ENCODE measurements around the gene FOSB. TPM values are rescaled to one million over a fixed set of nuclear protein-coding genes. Genes with fewer than 3 reads are reported as not detected.

Gene FOSB
- total RNA-seq, 2 donors from 2014 or later = 2.5 to 6.4 TPM

DNA sequence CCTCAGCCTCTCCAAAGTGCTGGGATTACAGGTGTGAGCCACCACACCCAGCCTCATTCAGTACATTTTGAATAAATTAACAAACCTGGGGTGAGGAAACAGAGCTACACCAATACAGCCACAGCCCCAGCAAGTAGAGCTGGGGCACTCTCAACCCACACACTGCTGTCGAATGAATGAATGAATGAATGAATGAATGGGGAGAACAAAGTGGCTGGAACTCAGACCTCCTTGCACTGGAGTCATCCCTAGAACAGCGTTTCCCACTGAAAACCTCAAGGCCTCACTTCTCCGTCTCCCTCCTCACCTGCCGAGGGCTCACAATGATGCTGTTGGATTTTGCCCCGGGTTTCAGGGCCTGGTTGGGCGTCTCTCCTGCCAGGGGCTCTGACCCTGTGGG lies 46.9 kb upstream of the FOSB start:
- 97% methylated on average over 6 of the region's 6 CpGs for WGBS
- Histone ChIP-seq H3K27me3 (replicated peaks; ENCODE audit: insufficient read depth) (no peaks in the 10 kb centered on the region), H3K9me3 (no peaks in the 10 kb centered on the region), H3K36me3 (no peaks in the 10 kb centered on the region), H3K27ac (no peak overlapping the region), H3K4me1 (replicated peaks) (no peaks in the 10 kb centered on the region), H3K4me3 (no peak overlapping the region)
- DNase-seq (ENCODE audit: low spot score) = no peak
- TF ChIP-seq POLR2A (IDR thresholded peaks at IDR 0.05) = no peak
- no peak for TF ChIP-seq POLR2AphosphoS5 (IDR thresholded peaks at IDR 0.05)
- TF ChIP-seq, protein P1, sequence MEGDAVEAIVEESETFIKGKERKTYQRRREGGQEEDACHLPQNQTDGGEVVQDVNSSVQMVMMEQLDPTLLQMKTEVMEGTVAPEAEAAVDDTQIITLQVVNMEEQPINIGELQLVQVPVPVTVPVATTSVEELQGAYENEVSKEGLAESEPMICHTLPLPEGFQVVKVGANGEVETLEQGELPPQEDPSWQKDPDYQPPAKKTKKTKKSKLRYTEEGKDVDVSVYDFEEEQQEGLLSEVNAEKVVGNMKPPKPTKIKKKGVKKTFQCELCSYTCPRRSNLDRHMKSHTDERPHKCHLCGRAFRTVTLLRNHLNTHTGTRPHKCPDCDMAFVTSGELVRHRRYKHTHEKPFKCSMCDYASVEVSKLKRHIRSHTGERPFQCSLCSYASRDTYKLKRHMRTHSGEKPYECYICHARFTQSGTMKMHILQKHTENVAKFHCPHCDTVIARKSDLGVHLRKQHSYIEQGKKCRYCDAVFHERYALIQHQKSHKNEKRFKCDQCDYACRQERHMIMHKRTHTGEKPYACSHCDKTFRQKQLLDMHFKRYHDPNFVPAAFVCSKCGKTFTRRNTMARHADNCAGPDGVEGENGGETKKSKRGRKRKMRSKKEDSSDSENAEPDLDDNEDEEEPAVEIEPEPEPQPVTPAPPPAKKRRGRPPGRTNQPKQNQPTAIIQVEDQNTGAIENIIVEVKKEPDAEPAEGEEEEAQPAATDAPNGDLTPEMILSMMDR (IDR thresholded peaks at IDR 0.05) = no peak
- intact Hi-C loops (cut with DNase I) = no loop called here

DNA sequence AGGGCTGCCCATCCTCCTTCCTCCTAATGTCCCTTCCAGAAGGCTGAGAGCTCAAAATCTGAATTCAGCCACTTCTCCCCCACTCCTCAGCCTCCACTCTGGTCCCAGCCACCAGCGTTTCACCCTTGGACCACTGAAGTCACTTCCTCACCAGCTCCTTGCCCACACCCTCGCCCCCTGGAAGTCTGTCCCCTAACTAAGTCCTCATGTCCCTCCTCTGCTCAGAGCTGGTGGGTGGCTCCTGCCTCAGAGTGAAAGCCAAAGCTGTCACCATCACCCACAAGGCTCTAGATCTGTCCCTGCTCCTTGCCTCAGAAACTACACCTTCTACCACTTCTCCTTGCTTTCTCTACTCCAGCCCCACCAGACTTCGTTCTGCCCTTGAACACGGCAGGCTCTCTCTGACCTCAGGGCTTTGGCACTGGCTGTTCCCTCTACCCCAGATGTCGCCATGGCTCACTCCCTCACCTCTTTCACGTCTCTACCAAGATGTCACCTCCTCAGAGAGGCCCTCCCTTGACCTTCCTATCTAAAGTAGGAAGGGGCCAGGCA lies 45.8 kb upstream of the FOSB start:
- no peak for DNase-seq (ENCODE audit: low spot score)
- WGBS = 73% methylated on average over 6 of the region's 6 CpGs
- Histone ChIP-seq H3K36me3 (no peaks in the 10 kb centered on the region), H3K9me3 (no peaks in the 10 kb centered on the region), H3K4me3 (no peak overlapping the region), H3K4me1 (replicated peaks) (no peaks in the 10 kb centered on the region), H3K27ac (no peak overlapping the region), H3K27me3 (replicated peaks; ENCODE audit: insufficient read depth) (no peaks in the 10 kb centered on the region)
- TF ChIP-seq POLR2A (IDR thresholded peaks at IDR 0.05) (no peak), POLR2AphosphoS5 (IDR thresholded peaks at IDR 0.05) (no peak)
- TF ChIP-seq, protein P1 (IDR thresholded peaks at IDR 0.05) = no peak
- intact Hi-C loops (cut with DNase I) = no loop called here

DNA sequence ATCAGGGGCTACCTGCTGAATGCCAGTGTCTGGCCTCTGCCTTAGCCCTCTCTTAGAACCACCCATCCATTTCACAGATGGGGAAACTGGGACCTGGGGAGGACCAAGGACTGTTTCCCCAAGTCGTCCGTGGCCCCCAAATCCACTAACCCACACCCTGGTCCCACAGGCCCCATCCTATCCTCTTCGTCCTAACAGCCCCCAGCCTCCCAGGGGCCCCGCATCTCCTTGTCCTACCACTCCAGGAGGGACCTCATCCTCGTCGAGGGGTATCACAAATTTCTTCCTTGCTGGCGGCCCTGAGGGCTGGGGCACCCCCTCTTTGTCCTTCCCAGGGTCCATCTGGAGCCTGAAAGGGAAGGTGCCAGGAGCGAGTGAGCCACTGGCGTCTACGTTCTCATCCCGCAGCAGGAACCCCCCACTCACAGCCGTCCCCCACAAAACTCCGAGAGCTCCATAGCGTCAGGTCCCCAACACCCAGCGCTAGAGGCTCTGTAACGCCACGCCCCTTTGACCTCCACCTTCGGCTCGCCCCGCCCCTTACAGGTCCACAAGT lies 44.7 kb upstream of the FOSB start:
- WGBS = 9% methylated on average over 20 of the region's 20 CpGs
- Histone ChIP-seq H3K27me3 (replicated peaks; ENCODE audit: insufficient read depth) (no peaks in the 10 kb centered on the region), H3K27ac (peak overlapping the region; percentile 82 to 88), H3K4me1 (replicated peaks) (no peaks in the 10 kb centered on the region), H3K9me3 (no peaks in the 10 kb centered on the region), H3K36me3 (no peaks in the 10 kb centered on the region), H3K4me3 (peak overlapping the region; percentile 48 to 57)
- intact Hi-C loops (cut with DNase I) = no loop called here
- no peak for DNase-seq (ENCODE audit: low spot score)
- TF ChIP-seq POLR2AphosphoS5 (IDR thresholded peaks at IDR 0.05) = no peak
- no peak for TF ChIP-seq POLR2A (IDR thresholded peaks at IDR 0.05)
- TF ChIP-seq, protein P1 (IDR thresholded peaks at IDR 0.05) = no peak

GRCh38 chr19:45423589-45424190 lies 44.1 kb upstream of the FOSB start, which contains the start of gene ERCC1:
Gene ERCC1, minus strand, starts transcription at chr19:45423917. Its CDS starts 543 bp downstream, at chr19:45423374.
- WGBS = 1% methylated on average over 37 of the region's 37 CpGs
- Histone ChIP-seq H3K36me3 (no peaks in the 10 kb centered on the region), H3K4me3 (peak within 1 kb of the TSS; percentile 48 to 57), H3K9me3 (no peaks in the 10 kb centered on the region), H3K27me3 (replicated peaks; ENCODE audit: insufficient read depth) (no peaks in the 10 kb centered on the region), H3K4me1 (replicated peaks) (no peaks in the 10 kb centered on the region), H3K27ac (peak within 1 kb of the TSS; percentile 82 to 88)
- TF ChIP-seq, protein P1 (IDR thresholded peaks at IDR 0.05) = peak in 1 of 4 experiments; percentile 15
- peak; percentile 77 for TF ChIP-seq POLR2A (IDR thresholded peaks at IDR 0.05)
- peak; percentile 90 for TF ChIP-seq POLR2AphosphoS5 (IDR thresholded peaks at IDR 0.05)
- DNase-seq (ENCODE audit: low spot score) = peak; percentile 92
- intact Hi-C loops (cut with DNase I) = no loop called here

Data from prostate gland (tissue), 2 donors.